Caco-2 (cell line): ENCODE data around the gene IDS. TPM values are rescaled to one million over a fixed set of nuclear protein-coding genes. Genes with fewer than 3 reads are reported as not detected.

Experiments used
- BruUV-seq: library from RNA; stranded (reverse); fragments of 400-500 nt; replicated peaks from 2 replicates; lab custom pipeline; 2021; lab: Mats Ljungman, UMichigan
- CTCF ChIA-PET: fragments of 300-600 bp; sonication (Branson Sonifier 250); formaldehyde crosslinking; loops from one replicate; lab custom pipeline; 2022; ENCODE audit warnings: antibody characterized with exemption; lab: Charles Lee
- POLR2A ChIA-PET: fragments of 300-600 bp; sonication (Branson Sonifier 250); formaldehyde crosslinking; loops from one replicate; lab custom pipeline; 2022; ENCODE audit warnings: antibody characterized with exemption; lab: Charles Lee
- DNase-seq, 2 experiments: peaks; one replicate each; pipeline versions ENCODE4 v3.0.0 to v3.0.0-alpha.2; 2020 to 2022
- H3K27me3 ChIP-seq: replicated peaks from 2 replicates; pipeline ENCODE4 v1.6.0; 2011; ENCODE audit warnings: low read length; ENCODE audit not compliant: control insufficient read depth, insufficient read depth
- H3K36me3 ChIP-seq: 2 replicates; pipeline ENCODE4 v1.5.1; 2011; ENCODE audit warnings: low read length; ENCODE audit not compliant: control insufficient read depth, insufficient read depth
- H3K4me1 ChIP-seq: fragments of 250-450 bp; sonication (Bioruptor Pico); 2 replicates; pipeline ENCODE4 v1.5.1; 2020; ENCODE audit warnings: mild to moderate bottlenecking
- H3K4me3 ChIP-seq: 2 replicates; pipeline ENCODE4 v1.5.1; 2011; ENCODE audit warnings: low read depth, mild to moderate bottlenecking, control low read depth, low read length
- H3K9me3 ChIP-seq: fragments of 250-450 bp; sonication (Bioruptor Pico); 2 replicates; pipeline ENCODE4 v1.5.1; 2020; ENCODE audit warnings: mild to moderate bottlenecking, moderate library complexity
- H3K27ac Mint-ChIP-seq: one replicate; pipeline ENCODE4 v1.8.0; 2022; ENCODE audit warnings: mixed read lengths; ENCODE audit not compliant: unreplicated experiment
- H3K27me3 Mint-ChIP-seq: one replicate; pipeline ENCODE4 v1.8.0; 2022; ENCODE audit warnings: mixed read lengths; ENCODE audit not compliant: insufficient read depth, unreplicated experiment
- H3K36me3 Mint-ChIP-seq: one replicate; pipeline ENCODE4 v1.8.0; 2022; ENCODE audit warnings: mild to moderate bottlenecking, mixed read lengths; ENCODE audit not compliant: insufficient read depth, unreplicated experiment
- H3K4me1 Mint-ChIP-seq: one replicate; pipeline ENCODE4 v1.8.0; 2022; ENCODE audit warnings: low read depth, mixed read lengths; ENCODE audit not compliant: unreplicated experiment
- H3K4me3 Mint-ChIP-seq: one replicate; pipeline ENCODE4 v1.8.0; 2022; ENCODE audit warnings: mild to moderate bottlenecking, moderate library complexity, mixed read lengths; ENCODE audit not compliant: unreplicated experiment
- H3K9me3 Mint-ChIP-seq: one replicate; pipeline ENCODE4 v1.8.0; 2022; ENCODE audit warnings: mixed read lengths; ENCODE audit not compliant: unreplicated experiment
- CTCF ChIP-seq, 2 experiments: fragments of 200-600 bp in 1 of 2; IDR thresholded peaks; 1 replicate in 1 of 2; 2 replicates in 1 of 2; pipeline versions ENCODE4 v1.5.1 to v1.8.0; 2011 to 2022; ENCODE audit warnings: antibody characterized with exemption in 1 of 2, control low read depth in 1 of 2, inconsistent platforms in 1 of 2, low read depth in 1 of 2, low read length in 1 of 2, mild to moderate bottlenecking in 1 of 2, moderate library complexity in 1 of 2; ENCODE audit not compliant: insufficient read depth in 1 of 2, severe bottlenecking in 1 of 2, unreplicated experiment in 1 of 2
- intact Hi-C: fragments of 100-400 bp; cut with micrococcal nuclease; formaldehyde crosslinking; loops from one replicate; pipeline ENCODE4 v1.10.0; 2022; ENCODE audit not compliant: unreplicated experiment
- total RNA-seq: library from RNA; stranded (reverse); gene quantifications from 2 replicates; pipeline ENCODE4 v1.2.3, GENCODE V29; 2022

The IDS gene
- total RNA-seq, 1 experiment from 2014 or later, result 35.1 TPM

GRCh38 chrX:149511081-149511480 lies 6.0 kb upstream of the IDS start:
- peak; percentile 37 to 46 for DNase-seq
- intact Hi-C loops, result loop anchor here (1.0 kb wide), 2 partner anchors 16 to 28 kb away; no protein-coding TSS in a partner anchor
- H3K36me3 Mint-ChIP-seq, result no peaks in the 10 kb centered on the region
- Histone ChIP-seq H3K9me3 (no peaks in the 10 kb centered on the region), H3K27me3 (no peaks in the 10 kb centered on the region), H3K4me3 (no peak overlapping the region), H3K36me3 (no peaks in the 10 kb centered on the region), H3K4me1 (peaks cover 26% of the 10 kb centered on the region)
- H3K27ac Mint-ChIP-seq, result peak overlapping the region; percentile 92
- no TSS peak for BruUV-seq
- H3K9me3 Mint-ChIP-seq, result no peaks in the 10 kb centered on the region
- no peak for TF ChIP-seq CTCF (IDR thresholded peaks at IDR 0.05; ENCODE audit: insufficient read depth in 1 of 2, low read depth in 1 of 2, low read length in 1 of 2, severe bottlenecking in 1 of 2, unreplicated experiment in 1 of 2)
- peaks cover 10% of the 10 kb centered on the region for H3K4me1 Mint-ChIP-seq
- peak overlapping the region; percentile 24 for H3K4me3 Mint-ChIP-seq
- no peaks in the 10 kb centered on the region for H3K27me3 Mint-ChIP-seq
- POLR2A ChIA-PET, result no interaction called here
- CTCF ChIA-PET, result interaction anchor here (0.6 to 2.6 kb wide), 2 partner anchors 29 to 1618 kb away, joined by 3 to 36 read pairs; partner anchors contain the start of gene EOLA1

GRCh38 chrX:149510386-149510785 lies 5.3 kb upstream of the IDS start:
- Mint-ChIP-seq H3K27ac (peak overlapping the region; percentile 92), H3K9me3 (no peaks in the 10 kb centered on the region), H3K4me3 (no peak overlapping the region), H3K27me3 (no peaks in the 10 kb centered on the region), H3K4me1 (peaks cover 10% of the 10 kb centered on the region), H3K36me3 (no peaks in the 10 kb centered on the region)
- H3K27me3 ChIP-seq, result no peaks in the 10 kb centered on the region
- no peak for TF ChIP-seq CTCF (IDR thresholded peaks at IDR 0.05; ENCODE audit: insufficient read depth in 1 of 2, low read depth in 1 of 2, low read length in 1 of 2, severe bottlenecking in 1 of 2, unreplicated experiment in 1 of 2)
- intact Hi-C loops, result no loop called here
- ChIA-PET CTCF (interaction anchor here (2.6 kb wide), 1 partner anchor 30 kb away, joined by 36 read pairs; the partner anchor contains the start of gene EOLA1), POLR2A (no interaction called here)
- H3K36me3 ChIP-seq, result no peaks in the 10 kb centered on the region
- no peak for DNase-seq
- BruUV-seq, result no TSS peak
- no peaks in the 10 kb centered on the region for H3K9me3 ChIP-seq
- peaks cover 26% of the 10 kb centered on the region for H3K4me1 ChIP-seq
- H3K4me3 ChIP-seq, result no peak overlapping the region

- BruUV-seq, result no TSS peak
- DNase-seq, result no peak
- H3K27me3 Mint-ChIP-seq, result no peaks in the 10 kb centered on the region
- H3K4me3 ChIP-seq, result no peak overlapping the region
- no peak overlapping the region for H3K27ac Mint-ChIP-seq
- ChIA-PET POLR2A (no interaction called here), CTCF (no interaction called here)
- peaks cover 16% of the 10 kb centered on the region for H3K4me1 Mint-ChIP-seq
- no peaks in the 10 kb centered on the region for H3K27me3 ChIP-seq
- H3K36me3 Mint-ChIP-seq, result peaks cover 6% of the 10 kb centered on the region
- H3K9me3 ChIP-seq, result no peaks in the 10 kb centered on the region
- H3K4me1 ChIP-seq, result peaks cover 26% of the 10 kb centered on the region
- H3K4me3 Mint-ChIP-seq, result no peak overlapping the region
- intact Hi-C loops, result no loop called here
- TF ChIP-seq CTCF (IDR thresholded peaks at IDR 0.05; ENCODE audit: insufficient read depth in 1 of 2, low read depth in 1 of 2, low read length in 1 of 2, severe bottlenecking in 1 of 2, unreplicated experiment in 1 of 2), result no peak
- no peaks in the 10 kb centered on the region for H3K9me3 Mint-ChIP-seq
- H3K36me3 ChIP-seq, result no peaks in the 10 kb centered on the region
Measured at GRCh38 chrX:149508467-149508866, 3.4 kb upstream of the IDS start.
